Measurements from ENCODE around the gene MTFP1.

Gene MTFP1

DNA sequence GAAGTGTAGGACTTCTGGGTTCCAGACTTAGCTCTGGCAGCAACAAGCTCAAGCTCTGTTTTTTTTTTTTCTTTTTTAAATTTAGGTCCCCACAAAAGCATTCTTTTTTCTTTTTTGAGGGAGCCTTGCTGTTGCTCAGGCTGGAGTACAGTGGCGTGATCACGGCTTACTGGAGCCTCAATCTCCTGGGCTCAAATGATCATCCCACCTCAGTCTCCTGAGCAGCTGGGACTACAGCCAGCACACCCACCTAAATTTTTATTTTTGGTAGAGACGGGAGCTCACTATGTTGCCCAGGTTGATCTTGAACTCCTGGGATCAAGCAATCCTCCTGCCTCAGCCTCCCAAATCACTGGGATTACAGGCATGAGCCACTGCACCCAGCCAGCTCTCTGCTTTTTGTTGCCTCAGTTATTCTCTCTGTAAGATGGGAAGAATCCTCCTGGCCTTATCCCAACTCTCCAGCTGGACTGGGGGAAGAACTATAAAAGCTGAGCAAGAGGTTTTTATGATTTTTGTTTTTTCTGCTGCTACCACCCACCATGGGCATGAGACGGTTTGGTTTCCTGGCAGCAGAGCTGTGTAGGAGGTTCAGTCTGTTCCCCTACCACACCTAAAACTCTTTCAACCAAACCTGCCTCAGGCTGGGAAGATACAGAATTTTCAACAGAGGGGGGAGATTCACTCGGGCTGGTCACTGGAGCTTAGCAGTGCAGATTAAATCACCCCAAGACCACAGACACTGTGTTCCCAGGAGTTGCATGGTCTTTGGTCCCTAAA lies 11.6 kb upstream of the MTFP1 start:
- no peaks in the 10 kb centered on the region for H3K9me3 ChIP-seq (ENCODE audit: control insufficient read depth, insufficient read depth, low read length)

DNA sequence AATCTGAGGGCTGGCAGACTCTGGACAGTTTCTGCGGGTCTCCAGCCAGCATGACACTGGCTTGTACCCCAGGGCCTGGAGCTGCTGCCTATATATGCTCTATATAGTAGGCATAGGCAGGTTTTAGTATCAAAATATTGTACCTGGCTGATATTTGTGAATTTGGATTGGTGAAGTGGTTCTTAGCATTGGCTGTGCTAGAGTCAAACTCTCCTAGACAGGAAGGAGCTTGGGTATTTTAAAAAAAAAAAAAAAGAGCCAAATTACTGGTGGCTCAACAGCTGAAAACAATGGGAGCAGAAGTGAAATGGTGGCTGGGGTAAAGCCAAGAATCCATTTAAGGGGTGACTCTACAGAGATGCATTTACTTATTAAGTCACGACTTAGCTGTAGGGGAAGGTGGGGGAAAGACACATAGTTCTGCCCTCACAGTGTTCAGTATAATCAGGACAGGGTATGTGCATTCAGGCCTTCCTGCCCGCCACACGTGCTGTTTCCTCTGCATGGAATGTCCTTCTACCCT lies 11.0 kb upstream of the MTFP1 start:
- H3K9ac ChIP-seq (ENCODE audit: low read depth, low read length) = no peak overlapping the region
- H3K4me1 ChIP-seq (ENCODE audit: insufficient read depth, low read length) = no peaks in the 10 kb centered on the region
- H3K36me3 ChIP-seq (ENCODE audit: insufficient read depth, low read length) = peaks cover 13% of the 10 kb centered on the region
- no peaks in the 10 kb centered on the region for H3K9me3 ChIP-seq (ENCODE audit: control insufficient read depth, insufficient read depth, low read length)

More for the DNA sequence above, 11.6 kb upstream of the MTFP1 start:
- Histone ChIP-seq H3K4me1 (ENCODE audit: insufficient read depth, low read length) (no peaks in the 10 kb centered on the region), H3K36me3 (ENCODE audit: insufficient read depth, low read length) (peaks cover 13% of the 10 kb centered on the region), H3K9ac (ENCODE audit: low read depth, low read length) (no peak overlapping the region)

DNA sequence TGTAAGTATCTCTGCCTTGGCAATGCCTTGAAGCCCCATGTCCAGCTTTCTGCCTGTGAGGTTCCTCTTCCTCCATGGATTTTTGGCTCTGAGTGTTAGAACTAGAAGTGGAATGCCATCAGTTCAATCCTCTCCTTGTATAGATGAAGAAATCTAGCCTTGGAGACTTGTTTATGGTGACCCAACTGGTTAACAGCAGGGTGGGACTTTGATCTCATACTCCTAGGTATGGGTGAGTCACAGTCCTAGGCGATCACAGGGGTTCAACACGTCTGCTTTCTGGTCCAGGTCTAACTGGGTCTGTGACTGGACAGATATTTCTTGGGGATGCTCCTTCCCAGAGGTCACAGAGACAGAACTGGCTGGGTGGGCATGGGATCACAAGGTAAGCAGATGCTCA lies 9.2 kb upstream of the MTFP1 start:
- Histone ChIP-seq H3K9ac (ENCODE audit: low read depth, low read length) (no peak overlapping the region), H3K36me3 (ENCODE audit: insufficient read depth, low read length) (peaks cover 13% of the 10 kb centered on the region), H3K9me3 (ENCODE audit: control insufficient read depth, insufficient read depth, low read length) (no peaks in the 10 kb centered on the region), H3K4me1 (ENCODE audit: insufficient read depth, low read length) (no peaks in the 10 kb centered on the region)

DNA sequence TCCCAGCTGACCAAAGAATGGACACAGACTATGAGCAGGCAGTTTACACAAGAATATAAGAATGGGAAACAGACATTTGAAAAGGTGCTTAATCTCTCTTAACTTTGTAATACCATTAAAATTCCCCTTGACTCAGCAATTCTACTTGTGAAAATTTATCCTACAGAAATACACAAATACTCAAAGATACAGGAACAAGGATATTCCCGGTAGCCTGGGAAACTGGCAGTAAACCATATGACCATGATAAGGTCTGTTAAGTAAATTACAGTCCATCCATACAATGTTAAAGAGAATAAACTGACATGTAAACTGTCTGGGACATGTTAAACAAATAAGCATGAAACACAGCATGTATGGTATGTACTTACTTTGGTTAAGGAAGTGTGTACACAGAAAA lies 8.7 kb upstream of the MTFP1 start:
- no peak overlapping the region for H3K9ac ChIP-seq (ENCODE audit: low read depth, low read length)
- peaks cover 4% of the 10 kb centered on the region; the same call in 1 of the 2 replicates for H3K4me1 ChIP-seq (ENCODE audit: insufficient read depth, low read length)
- H3K36me3 ChIP-seq (ENCODE audit: insufficient read depth, low read length) = peaks cover 13% of the 10 kb centered on the region
- no peaks in the 10 kb centered on the region for H3K9me3 ChIP-seq (ENCODE audit: control insufficient read depth, insufficient read depth, low read length)

DNA sequence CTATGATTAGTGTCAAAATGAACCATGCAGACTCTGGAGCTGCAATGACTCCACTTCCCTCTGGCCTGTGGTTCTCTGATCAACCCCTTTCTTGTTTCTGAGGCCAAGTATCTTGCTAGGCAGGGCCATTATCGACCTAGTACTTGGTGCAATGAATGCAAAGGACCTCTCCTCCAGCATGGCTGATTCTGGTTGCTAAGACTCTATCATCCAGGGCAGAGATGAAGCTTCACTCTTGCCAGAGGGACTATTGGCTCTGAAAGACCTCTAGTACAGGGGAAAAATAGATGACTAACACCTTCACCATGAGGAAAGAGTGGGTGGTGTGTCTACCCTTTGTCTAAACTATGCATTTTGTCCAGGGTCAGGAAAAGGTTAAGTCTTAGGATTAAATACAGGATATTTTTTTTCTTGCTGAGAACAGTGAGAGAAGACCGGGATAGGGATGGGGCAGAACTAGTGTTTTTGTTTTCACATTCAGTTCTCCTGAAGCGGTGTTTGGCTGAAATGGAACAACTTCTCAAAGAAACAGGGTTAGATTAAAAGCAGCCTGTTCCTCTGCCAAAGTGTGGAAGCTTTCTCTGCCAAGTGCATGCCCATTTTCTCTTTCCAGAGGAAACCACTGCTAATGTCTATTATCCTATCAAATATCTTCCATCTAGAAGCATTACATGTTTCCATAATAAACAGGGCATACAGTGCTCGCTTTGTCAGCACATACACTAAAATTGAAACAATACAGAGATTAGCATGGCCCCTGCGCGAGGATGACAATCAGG lies 5.0 kb upstream of the MTFP1 start:
- Histone ChIP-seq H3K4me1 (ENCODE audit: insufficient read depth, low read length) (peaks cover 13% of the 10 kb centered on the region), H3K9ac (ENCODE audit: low read depth, low read length) (no peak overlapping the region), H3K9me3 (ENCODE audit: control insufficient read depth, insufficient read depth, low read length) (no peaks in the 10 kb centered on the region), H3K36me3 (ENCODE audit: insufficient read depth, low read length) (peaks cover 13% of the 10 kb centered on the region; the same call in 1 of the 2 replicates)

DNA sequence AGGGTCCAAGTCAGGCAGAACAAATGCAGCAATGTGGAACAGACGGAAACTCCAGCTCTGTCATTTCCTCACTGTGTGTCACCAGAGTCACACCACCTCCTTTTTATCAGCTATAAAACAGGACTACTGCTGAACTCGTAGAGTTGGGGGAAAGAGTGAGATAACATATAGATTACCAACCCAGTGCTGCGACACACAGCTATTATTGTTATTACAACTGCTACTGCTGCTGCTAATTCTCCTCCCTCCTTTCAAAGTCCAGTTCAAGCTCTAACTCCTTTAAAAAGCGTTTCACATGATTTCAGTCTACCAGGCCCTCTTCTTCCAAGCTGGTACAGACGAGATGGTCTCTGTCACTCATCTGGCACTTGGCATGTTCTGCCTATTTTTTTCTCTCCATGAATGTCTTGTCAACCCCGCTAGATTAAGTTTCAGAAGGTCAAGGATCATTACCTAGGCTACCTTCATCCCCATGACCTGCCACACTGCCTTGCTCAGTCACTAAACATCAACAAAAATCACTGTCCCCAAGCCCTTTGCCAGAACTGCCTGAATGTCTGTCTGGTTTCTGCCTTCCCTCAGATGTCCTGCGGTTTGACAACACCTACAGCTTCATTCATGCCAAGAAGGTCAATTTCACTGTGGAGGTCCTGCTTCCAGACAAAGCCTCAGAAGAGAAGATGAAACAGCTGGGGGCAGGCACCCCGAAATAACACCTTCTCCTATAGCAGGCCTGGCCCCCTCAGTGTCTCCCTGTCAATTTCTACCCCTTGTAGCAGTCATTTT lies 3.7 kb upstream of the MTFP1 start:
- Histone ChIP-seq H3K4me1 (ENCODE audit: insufficient read depth, low read length) (peaks cover 13% of the 10 kb centered on the region), H3K36me3 (ENCODE audit: insufficient read depth, low read length) (0 out of 2 replicates have a peak, but pooled peaks cover 3% of the 10 kb centered on the region), H3K9ac (ENCODE audit: low read depth, low read length) (no peak overlapping the region; the same call in 1 of the 2 replicates), H3K9me3 (ENCODE audit: control insufficient read depth, insufficient read depth, low read length) (no peaks in the 10 kb centered on the region)

DNA sequence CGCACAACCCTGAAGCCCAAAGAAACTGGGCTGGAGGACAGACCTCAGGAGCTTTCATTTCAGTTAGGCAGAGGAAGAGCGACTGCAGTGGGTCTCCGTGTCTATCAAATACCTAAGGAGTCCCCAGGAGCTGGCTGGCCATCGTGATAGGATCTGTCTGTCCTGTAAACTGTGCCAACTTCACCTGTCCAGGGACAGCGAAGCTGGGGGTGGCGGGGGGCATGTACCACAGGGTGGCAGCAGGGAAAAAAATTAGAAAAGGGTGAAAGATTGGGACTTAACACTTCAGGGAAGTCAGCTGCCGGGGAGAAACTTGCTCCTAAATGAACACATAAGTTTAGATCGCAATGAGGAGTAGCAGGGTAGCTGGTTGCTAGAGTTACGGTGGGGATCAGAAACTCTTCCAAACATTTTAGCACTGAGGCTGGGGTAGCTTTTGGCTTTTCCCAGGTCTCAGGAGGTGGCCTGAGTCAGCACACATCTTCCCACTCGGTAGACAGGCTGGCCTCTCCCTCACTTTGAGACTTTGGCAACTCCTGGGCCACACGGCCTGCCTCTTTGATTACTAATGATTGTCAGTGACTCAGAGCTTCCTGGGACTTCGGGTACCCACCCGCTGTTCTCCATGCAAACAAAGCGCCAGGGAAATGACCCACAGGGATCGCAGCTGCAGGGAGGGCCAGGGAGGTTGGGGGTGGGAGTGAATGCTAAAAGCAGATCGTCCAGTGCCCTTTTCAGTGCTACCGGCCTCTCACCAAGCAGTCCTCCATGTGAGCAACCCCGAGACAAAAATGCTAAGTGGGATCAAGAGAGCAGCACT lies 2.9 kb upstream of the MTFP1 start:
- Histone ChIP-seq H3K9me3 (ENCODE audit: control insufficient read depth, insufficient read depth, low read length) (no peaks in the 10 kb centered on the region), H3K4me1 (ENCODE audit: insufficient read depth, low read length) (peaks cover 13% of the 10 kb centered on the region), H3K36me3 (ENCODE audit: insufficient read depth, low read length) (0 out of 2 replicates have a peak, but pooled peaks cover 2% of the 10 kb centered on the region), H3K9ac (ENCODE audit: low read depth, low read length) (peak overlapping the region; percentile 57)

DNA sequence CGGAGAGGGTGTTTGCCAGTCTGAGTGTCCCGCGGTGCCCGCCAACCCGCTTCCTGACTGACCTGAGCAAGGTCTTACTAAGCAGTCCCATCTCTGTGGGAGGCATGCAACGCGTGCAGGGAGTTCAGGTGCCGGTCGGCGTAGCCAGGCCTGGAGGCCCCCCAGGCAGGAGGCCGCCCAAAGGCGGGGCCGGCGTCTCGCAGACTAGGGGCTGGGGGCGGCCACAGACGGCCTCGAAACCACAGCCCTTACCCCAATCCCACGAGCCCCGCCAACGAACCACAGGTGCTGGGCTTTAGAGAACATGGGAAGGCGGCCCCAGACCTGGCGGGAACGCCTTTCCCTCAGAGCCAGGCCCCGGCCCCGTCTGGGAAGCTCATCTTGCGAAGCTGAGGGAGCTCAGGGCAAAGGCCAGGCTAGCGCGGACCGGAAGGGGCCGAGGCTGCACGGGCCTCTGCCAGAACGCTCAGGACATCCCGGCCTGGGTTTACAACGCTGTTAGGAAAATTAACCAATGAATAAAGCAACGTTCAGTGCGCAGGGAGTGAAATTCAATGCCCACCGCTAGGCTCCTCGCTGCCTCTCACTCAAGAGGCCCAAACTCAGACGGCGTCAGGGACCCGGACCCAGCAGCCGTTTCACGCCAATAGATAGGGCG lies 2.1 kb upstream of the MTFP1 start:
- peak overlapping the region; percentile 57 for H3K9ac ChIP-seq (ENCODE audit: low read depth, low read length)
- no peaks in the 10 kb centered on the region for H3K36me3 ChIP-seq (ENCODE audit: insufficient read depth, low read length)
- no peaks in the 10 kb centered on the region for H3K9me3 ChIP-seq (ENCODE audit: control insufficient read depth, insufficient read depth, low read length)
- H3K4me1 ChIP-seq (ENCODE audit: insufficient read depth, low read length) = peaks cover 13% of the 10 kb centered on the region

DNA sequence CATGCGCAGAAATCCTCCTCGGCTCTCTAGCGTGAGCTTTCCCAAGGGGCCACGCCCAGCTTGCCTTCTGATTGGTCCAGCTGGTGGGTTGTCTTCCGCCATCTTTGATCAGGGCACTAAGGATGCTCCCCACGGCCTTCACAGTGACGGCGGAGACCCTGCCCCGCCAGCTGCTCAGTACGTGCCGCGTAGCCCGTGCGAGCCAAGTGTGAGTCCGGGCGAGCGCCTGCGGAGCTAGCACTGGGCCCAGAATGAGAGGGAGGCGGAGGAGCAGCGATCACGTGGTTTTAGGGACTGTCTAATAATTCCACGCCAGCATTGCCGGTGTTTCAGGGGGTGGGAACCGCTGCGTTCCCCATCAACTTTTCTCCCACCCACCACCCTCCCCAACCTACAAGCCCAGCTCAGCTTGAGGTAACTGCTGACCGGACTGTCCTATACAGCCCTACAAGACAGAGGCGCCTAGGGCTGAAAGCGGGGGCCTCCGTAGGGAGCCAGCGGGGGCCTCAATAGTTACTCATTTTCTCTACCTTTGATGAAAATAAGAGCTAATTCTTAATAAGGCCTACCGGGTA lies 1.5 kb upstream of the MTFP1 start:
- peak overlapping the region; percentile 57 for H3K9ac ChIP-seq (ENCODE audit: low read depth, low read length)
- H3K4me1 ChIP-seq (ENCODE audit: insufficient read depth, low read length) = peaks cover 13% of the 10 kb centered on the region
- no peaks in the 10 kb centered on the region for H3K36me3 ChIP-seq (ENCODE audit: insufficient read depth, low read length)
- no peaks in the 10 kb centered on the region for H3K9me3 ChIP-seq (ENCODE audit: control insufficient read depth, insufficient read depth, low read length)

DNA sequence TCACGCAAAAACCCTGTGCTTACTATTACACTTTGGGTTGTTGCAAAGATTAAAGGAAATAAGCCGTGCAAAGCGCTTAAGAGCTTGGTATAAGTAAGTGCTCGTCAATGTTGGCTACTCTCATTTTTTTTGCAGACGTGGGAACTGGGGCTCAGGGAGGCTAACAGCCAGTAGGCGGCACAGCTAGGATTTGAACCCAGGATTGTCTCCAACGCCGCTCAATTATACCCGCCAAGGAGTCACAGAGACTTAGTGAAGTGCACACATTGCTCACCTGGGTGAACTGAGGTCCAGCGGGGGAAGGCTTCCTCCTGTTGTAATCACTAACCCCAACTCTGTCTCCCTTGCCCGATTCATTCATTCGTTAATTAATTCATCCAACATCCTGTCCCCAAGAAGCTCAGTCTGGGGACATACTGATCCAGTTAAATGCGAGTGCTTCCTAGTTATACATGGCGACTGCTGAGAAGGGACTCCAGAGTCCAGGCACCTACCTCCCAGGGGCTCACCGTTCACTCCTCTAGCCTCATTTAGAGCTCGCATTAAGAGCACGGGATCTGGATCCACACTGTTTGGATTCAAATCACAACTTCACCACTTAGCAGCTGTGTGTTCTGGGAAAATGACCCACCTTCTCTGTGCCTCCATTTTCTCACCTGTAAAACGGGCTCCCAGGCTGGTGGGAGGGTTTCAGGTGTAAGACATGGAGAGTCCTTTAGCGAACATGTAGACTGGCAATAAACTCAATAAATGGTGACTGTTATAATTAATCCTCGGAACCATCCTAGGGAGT lies 838 bp upstream of the MTFP1 start:
- H3K4me1 ChIP-seq (ENCODE audit: insufficient read depth, low read length) = peaks cover 13% of the 10 kb centered on the region
- peak overlapping the region; percentile 57 for H3K9ac ChIP-seq (ENCODE audit: low read depth, low read length)

DNA sequence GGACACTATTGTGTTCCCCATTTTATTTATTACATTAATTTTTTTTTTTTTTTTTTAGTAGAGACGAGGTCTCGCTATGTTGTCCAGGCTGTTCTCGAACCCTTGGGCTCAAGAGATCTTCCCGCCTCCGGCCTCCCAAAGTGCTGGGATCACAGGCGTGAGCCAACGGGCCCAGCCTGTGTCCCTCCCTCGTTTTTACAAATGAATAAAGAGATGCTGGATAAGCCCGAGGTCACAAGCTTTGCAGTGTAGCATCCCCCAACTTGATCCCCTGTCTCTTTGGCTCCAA lies 297 bp upstream of the MTFP1 start:
- H3K9ac ChIP-seq (ENCODE audit: low read depth, low read length) = peak overlapping the region; percentile 57; the same call in 1 of the 2 replicates
- no peaks in the 10 kb centered on the region for H3K9me3 ChIP-seq (ENCODE audit: control insufficient read depth, insufficient read depth, low read length)
- peaks cover 13% of the 10 kb centered on the region for H3K4me1 ChIP-seq (ENCODE audit: insufficient read depth, low read length)
- H3K36me3 ChIP-seq (ENCODE audit: insufficient read depth, low read length) = no peaks in the 10 kb centered on the region

More for the DNA sequence above, 838 bp upstream of the MTFP1 start:
- no peaks in the 10 kb centered on the region for H3K36me3 ChIP-seq (ENCODE audit: insufficient read depth, low read length)
- no peaks in the 10 kb centered on the region for H3K9me3 ChIP-seq (ENCODE audit: control insufficient read depth, insufficient read depth, low read length)
